ENCODE results near the gene SETBP1.

DNA sequence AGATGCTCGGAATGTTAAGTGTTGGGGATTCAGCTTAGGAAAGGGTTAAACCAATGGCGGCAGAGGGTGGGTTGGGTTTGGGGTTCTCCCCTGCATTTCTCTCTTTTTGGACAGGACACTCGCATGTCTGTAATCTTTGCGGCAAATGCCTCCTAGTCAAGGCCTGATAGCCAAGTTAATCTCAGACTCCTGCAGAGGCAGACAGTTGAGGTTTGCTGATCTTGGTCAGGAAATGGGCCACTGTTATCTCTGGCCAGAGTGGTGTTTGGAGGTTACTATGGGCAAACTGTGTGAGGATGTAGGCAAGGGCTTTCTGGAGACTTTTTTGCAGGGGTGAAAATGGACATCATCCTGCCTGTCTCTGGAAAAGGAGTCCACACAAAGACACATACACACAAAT lies 188.8 kb downstream of the SETBP1 start:
- no peak for TF ChIP-seq CTCF (IDR thresholded peaks at IDR 0.05)
- TF ChIP-seq POLR2A (IDR thresholded peaks at IDR 0.05): no peak

Measured in lower leg skin (tissue), 3 donors.